Panc1 (cell line): Measurements from ENCODE around the gene C1GALT1C1. TPM values are rescaled to one million over a fixed set of nuclear protein-coding genes. Genes with fewer than 3 reads are reported as not detected.

Experiments
- ATAC-seq: fragments of 200-7000 bp; cut with Tn5 transposase; 2 replicates; pipeline ENCODE4 v1.9.1; 2020; ENCODE audit warnings: mild to moderate bottlenecking, moderate library complexity
- BruUV-seq: library from RNA; stranded (reverse); fragments of 400-500 nt; replicated peaks from 2 replicates; lab custom pipeline; 2021; lab: Mats Ljungman, UMichigan
- CTCF ChIA-PET: fragments of 300-600 bp; sonication (Branson Sonifier 250); formaldehyde crosslinking; loops from one replicate; lab custom pipeline; 2022; ENCODE audit warnings: antibody characterized with exemption; lab: Charles Lee
- POLR2A ChIA-PET: fragments of 300-600 bp; sonication (Branson Sonifier 250); formaldehyde crosslinking; loops from one replicate; lab custom pipeline; 2022; ENCODE audit warnings: antibody characterized with exemption; lab: Charles Lee
- DNase-seq: peaks from one replicate; pipeline ENCODE4 v3.0.0-alpha.2; 2010; ENCODE audit warnings: low read depth, low spot score
- H3K27ac ChIP-seq: 2 replicates; pipeline ENCODE4 v1.5.1; 2011; ENCODE audit warnings: mild to moderate bottlenecking, low read length, inconsistent platforms
- H3K27me3 ChIP-seq: fragments of 200-500 bp; sonication (Bioruptor generic); 2 replicates; pipeline ENCODE4 v1.6.0; 2014; ENCODE audit warnings: low read length, inconsistent platforms; ENCODE audit not compliant: control insufficient read depth, insufficient read depth
- H3K36me3 ChIP-seq: fragments of 200-500 bp; sonication (Bioruptor generic); 2 replicates; pipeline ENCODE4 v1.5.1; 2014; ENCODE audit warnings: inconsistent platforms, mild to moderate bottlenecking, low read length, moderate library complexity; ENCODE audit not compliant: control insufficient read depth, insufficient read depth
- H3K4me1 ChIP-seq: 2 replicates; pipeline ENCODE4 v1.5.1; 2011; ENCODE audit warnings: inconsistent platforms, mild to moderate bottlenecking, low read length, moderate library complexity; ENCODE audit not compliant: control insufficient read depth, insufficient read depth
- H3K4me3 ChIP-seq, 2 experiments: 2 replicates each; pipeline ENCODE4 v1.5.1; 2011 to 2012; ENCODE audit warnings: low read depth in 2 of 2, low read length in 2 of 2, mild to moderate bottlenecking in 2 of 2, inconsistent platforms in 1 of 2, moderate library complexity in 1 of 2
- H3K9me3 ChIP-seq: fragments of 200-500 bp; sonication (Bioruptor generic); 2 replicates; pipeline ENCODE4 v1.5.1; 2014; ENCODE audit warnings: low read depth, mild to moderate bottlenecking, inconsistent platforms, low read length, moderate library complexity; ENCODE audit not compliant: control insufficient read depth, insufficient read depth
- CTCF ChIP-seq: fragments of 450-650 bp; IDR thresholded peaks from 2 replicates; pipeline ENCODE4 v1.5.1; 2017; ENCODE audit warnings: mild to moderate bottlenecking
- POLR2AphosphoS5 ChIP-seq: IDR thresholded peaks from 2 replicates; pipeline ENCODE4 v1.6.1; 2012; ENCODE audit warnings: mild to moderate bottlenecking, low read depth, low read length, moderate library complexity
- REST ChIP-seq, 2 experiments: IDR thresholded peaks; 2 replicates each; pipeline ENCODE4 v1.6.1; 2011 to 2012; ENCODE audit warnings: low read depth in 2 of 2, control low read depth in 1 of 2, low read length in 1 of 2, mild to moderate bottlenecking in 1 of 2, moderate library complexity in 1 of 2; ENCODE audit not compliant: insufficient read depth in 1 of 2
- SIN3A ChIP-seq: IDR thresholded peaks from 2 replicates; pipeline ENCODE4 v1.6.1; 2012; ENCODE audit warnings: low read depth, mild to moderate bottlenecking, low read length, moderate library complexity, borderline replicate concordance; ENCODE audit not compliant: insufficient read depth
- TCF7L2 ChIP-seq: IDR thresholded peaks from 2 replicates; pipeline ENCODE4 v1.6.1; 2011; ENCODE audit warnings: mild to moderate bottlenecking, low read depth, low read length, inconsistent platforms
- in situ Hi-C: cut with HindIII; loops from 2 replicates; pipeline ENCODE4 v1.10.0; 2016; ENCODE audit warnings: low sequenced_read_pairs, low pct_unique_long_range_greater_than_20kb
- intact Hi-C: fragments of 100-400 bp; cut with micrococcal nuclease; formaldehyde crosslinking; loops from one replicate; pipeline ENCODE4 v1.10.0; 2022; ENCODE audit not compliant: unreplicated experiment
- total RNA-seq: library from RNA; stranded (reverse); gene quantifications from one replicate; pipeline ENCODE4 v1.2.1, GENCODE V29; 2021; ENCODE audit not compliant: unreplicated experiment

Gene C1GALT1C1
- total RNA-seq, 1 experiment from 2014 or later = 32.4 TPM

- H3K36me3 ChIP-seq = no peaks in the 10 kb centered on the region
- ChIA-PET POLR2A (no interaction called here), CTCF (no interaction called here)
- in situ Hi-C loops = no loop called here
- H3K27ac ChIP-seq = no peak overlapping the region
- no peaks in the 10 kb centered on the region for H3K9me3 ChIP-seq
- DNase-seq (no peak), ATAC-seq (no peak)
- H3K4me1 ChIP-seq = no peaks in the 10 kb centered on the region
- H3K27me3 ChIP-seq = no peaks in the 10 kb centered on the region
- intact Hi-C loops = no loop called here
- BruUV-seq = no TSS peak
- no peak overlapping the region for H3K4me3 ChIP-seq
- no peak for TF ChIP-seq TCF7L2
- TF ChIP-seq POLR2AphosphoS5 = no peak
- TF ChIP-seq REST (IDR thresholded peaks at IDR 0.05; ENCODE audit: insufficient read depth in 1 of 2, low read depth in 2 of 2, low read length in 1 of 2) = no peak
- no peak for TF ChIP-seq CTCF
- no peak for TF ChIP-seq SIN3A
Observed at GRCh38 chrX:120638619-120639018, 8.8 kb upstream of the C1GALT1C1 start.

- Histone ChIP-seq H3K27ac (no peak overlapping the region), H3K4me3 (no peak overlapping the region), H3K36me3 (no peaks in the 10 kb centered on the region), H3K9me3 (no peaks in the 10 kb centered on the region), H3K4me1 (peaks cover under 1% of the 10 kb centered on the region), H3K27me3 (no peaks in the 10 kb centered on the region)
- CTCF ChIA-PET = no interaction called here
- in situ Hi-C loops (no loop called here), intact Hi-C loops (no loop called here)
- DNase-seq (no peak), ATAC-seq (no peak)
- no peak for TF ChIP-seq POLR2AphosphoS5
- TF ChIP-seq REST (IDR thresholded peaks at IDR 0.05; ENCODE audit: insufficient read depth in 1 of 2, low read depth in 2 of 2, low read length in 1 of 2) = no peak
- no peak for TF ChIP-seq SIN3A
- no peak for TF ChIP-seq CTCF
- no peak for TF ChIP-seq TCF7L2
- POLR2A ChIA-PET = no interaction called here
- BruUV-seq = no TSS peak
Observed at GRCh38 chrX:120625371-120625770, 4.5 kb downstream of the C1GALT1C1 start.
